Measurements from ENCODE around the gene CBLL1.

GRCh38 chr7:107703219-107703618 lies 40.7 kb upstream of the CBLL1 start:
- TF ChIP-seq CTCF (IDR thresholded peaks at IDR 0.05) (no peak), POLR2A (IDR thresholded peaks at IDR 0.05) (no peak)

Measured in Peyer's patch (tissue), 4 donors.